SK-N-SH treated with all-trans-retinoic acid at 6 μM for 48 hours (cell line): Measurements from ENCODE around the gene JSRP1.

Source experiments
- ATAC-seq: fragments of 200-7000 bp; cut with Tn5 transposase; 3 replicates; pipeline ENCODE4 v1.9.1; 2020; ENCODE audit warnings: mild to moderate bottlenecking, moderate library complexity
- BACH2 ChIP-seq: fragments of 250-450 bp; sonication (Bioruptor Pico); IDR thresholded peaks from 2 replicates; pipeline ENCODE4 v1.9.0; 2021; ENCODE audit warnings: mild to moderate bottlenecking, borderline replicate concordance
- CREB5 ChIP-seq: fragments of 250-450 bp; sonication (Bioruptor Pico); IDR thresholded peaks from 2 replicates; pipeline ENCODE4 v1.5.1; 2020; ENCODE audit warnings: low read depth, mild to moderate bottlenecking, moderate library complexity
- CSRNP3 ChIP-seq: fragments of 250-450 bp; sonication (Bioruptor Pico); IDR thresholded peaks from 2 replicates; pipeline ENCODE4 v1.5.1; 2021; ENCODE audit warnings: mild to moderate bottlenecking, moderate library complexity
- ESRRG ChIP-seq: fragments of 250-450 bp; sonication (Bioruptor Pico); IDR thresholded peaks from 2 replicates; pipeline ENCODE4 v1.6.1; 2021; ENCODE audit warnings: mild to moderate bottlenecking
- GLIS3 ChIP-seq: fragments of 250-450 bp; sonication (Bioruptor Pico); IDR thresholded peaks from 2 replicates; pipeline ENCODE4 v1.5.0; 2020; ENCODE audit warnings: mild to moderate bottlenecking, moderate library complexity
- ISL1 ChIP-seq: fragments of 250-450 bp; sonication (Bioruptor Pico); IDR thresholded peaks from 2 replicates; pipeline ENCODE4 v2.1.2; 2022; ENCODE audit warnings: mild to moderate bottlenecking, moderate library complexity
- OSR1 ChIP-seq: fragments of 250-450 bp; sonication (Bioruptor Pico); IDR thresholded peaks from 2 replicates; pipeline ENCODE4 v1.8.0; 2022; ENCODE audit warnings: moderate library complexity, mild to moderate bottlenecking, inconsistent platforms
- PATZ1 ChIP-seq: fragments of 250-450 bp; sonication (Bioruptor Pico); IDR thresholded peaks from 2 replicates; pipeline ENCODE4 v1.8.0; 2020; ENCODE audit warnings: mild to moderate bottlenecking, moderate library complexity, borderline replicate concordance
- POU6F1 ChIP-seq: fragments of 250-450 bp; sonication (Bioruptor Pico); IDR thresholded peaks from 2 replicates; pipeline ENCODE4 v1.8.0; 2021; ENCODE audit warnings: low read depth, mild to moderate bottlenecking, moderate library complexity, borderline replicate concordance
- RARB ChIP-seq: fragments of 250-450 bp; sonication (Bioruptor Pico); IDR thresholded peaks from 2 replicates; pipeline ENCODE4 v1.8.0; 2021; ENCODE audit warnings: mild to moderate bottlenecking, moderate library complexity
- SNAI2 ChIP-seq: fragments of 250-450 bp; sonication (Bioruptor Pico); IDR thresholded peaks from 2 replicates; pipeline ENCODE4 v1.5.0; 2020; ENCODE audit warnings: mild to moderate bottlenecking, moderate library complexity
- TCF4 ChIP-seq: fragments of 250-450 bp; sonication (Bioruptor Pico); IDR thresholded peaks from 2 replicates; pipeline ENCODE4 v1.8.0; 2021; ENCODE audit warnings: mild to moderate bottlenecking, moderate library complexity, borderline replicate concordance
- TOX ChIP-seq: fragments of 250-450 bp; sonication (Bioruptor Pico); IDR thresholded peaks from 2 replicates; pipeline ENCODE4 v1.8.0; 2021; ENCODE audit warnings: mild to moderate bottlenecking, moderate library complexity, borderline replicate concordance
- ZC3H10 ChIP-seq: fragments of 250-450 bp; sonication (Bioruptor Pico); IDR thresholded peaks from 2 replicates; pipeline ENCODE4 v1.5.1; 2021; ENCODE audit warnings: mild to moderate bottlenecking, moderate library complexity
- ZFP30 ChIP-seq: fragments of 450-650 bp; formaldehyde crosslinking; IDR thresholded peaks from 2 replicates; pipeline ENCODE4 v1.5.0; 2022; ENCODE audit warnings: mild to moderate bottlenecking, moderate library complexity
- ZNF565 ChIP-seq: fragments of 450-650 bp; formaldehyde crosslinking; conservative IDR thresholded peaks from 2 replicates; pipeline ENCODE4 v1.5.0; 2020; ENCODE audit warnings: low read depth, mild to moderate bottlenecking, moderate library complexity
- ZNF70 ChIP-seq: fragments of 450-650 bp; formaldehyde crosslinking; IDR thresholded peaks from 2 replicates; pipeline ENCODE4 v1.5.0; 2020; ENCODE audit warnings: mild to moderate bottlenecking, moderate library complexity

JSRP1 gene

GRCh38 chr19:2232286-2233151, 23.7 kb downstream of the JSRP1 start:
- ATAC-seq = no peak
- TF ChIP-seq SNAI2 (CRISPR knock-in tag) = no peak
- no peak for TF ChIP-seq ZC3H10 (CRISPR knock-in tag)
- no peak for TF ChIP-seq POU6F1 (CRISPR knock-in tag)
- TF ChIP-seq TCF4 = no peak
- TF ChIP-seq OSR1 (CRISPR knock-in tag) = no peak
- TF ChIP-seq PATZ1 = no peak
- no peak for TF ChIP-seq TOX (CRISPR knock-in tag)
- TF ChIP-seq, all 23 proteins: peak for 0

GRCh38 chr19:2231621-2232221, 24.5 kb downstream of the JSRP1 start:
- TF ChIP-seq ZFP30 (CRISPR knock-in tag) = no peak
- no peak for TF ChIP-seq POU6F1 (CRISPR knock-in tag)
- no peak; the same call in 1 of the 2 replicates for TF ChIP-seq TCF4
- no peak for TF ChIP-seq CSRNP3 (CRISPR knock-in tag)
- no peak for TF ChIP-seq CREB5
- no peak for TF ChIP-seq BACH2
- ATAC-seq = peak; percentile 2; the same call in 2 of the 3 replicates

GRCh38 chr19:2230807-2231533, 25.2 kb downstream of the JSRP1 start:
- peak; percentile 4 for ATAC-seq
- no peak for TF ChIP-seq CREB5
- TF ChIP-seq ZC3H10 (CRISPR knock-in tag) = no peak
- TF ChIP-seq ZNF70 = no peak
- no peak for TF ChIP-seq GLIS3 (CRISPR knock-in tag)
- TF ChIP-seq ISL1 = no peak

- no peak for ATAC-seq
- TF ChIP-seq ZNF565 = no peak
- TF ChIP-seq CREB5 = no peak
- TF ChIP-seq ESRRG (CRISPR knock-in tag) = no peak
- TF ChIP-seq ZNF70 = no peak
- no peak for TF ChIP-seq TCF4
- no peak for TF ChIP-seq RARB
- TF ChIP-seq GLIS3 (CRISPR knock-in tag) = no peak
- TF ChIP-seq CSRNP3 (CRISPR knock-in tag) = no peak
- TF ChIP-seq ISL1 = no peak
Measured at GRCh38 chr19:2230033-2230531, 26.1 kb downstream of the JSRP1 start.
